PFSK-1 (cell line): Measurements from ENCODE around the gene ZNF384.

Experiments
- POLR2AphosphoS5 ChIP-seq: IDR thresholded peaks from 2 replicates; pipeline ENCODE4 v1.6.1; 2012; ENCODE audit warnings: low read depth, mild to moderate bottlenecking, control low read depth, low read length, moderate library complexity
- SIN3A ChIP-seq: IDR thresholded peaks from 2 replicates; pipeline ENCODE4 v1.6.1; 2012; ENCODE audit warnings: mild to moderate bottlenecking, low read length, moderate library complexity, borderline replicate concordance; ENCODE audit not compliant: insufficient read depth
- TAF1 ChIP-seq: IDR thresholded peaks from 2 replicates; pipeline ENCODE4 v1.6.1; 2012; ENCODE audit warnings: low read length, control low read depth, borderline replicate concordance; ENCODE audit not compliant: insufficient read depth

- TF ChIP-seq TAF1 = no peak; the same call in 1 of the 2 replicates
- TF ChIP-seq SIN3A = no peak; the same call in none of the 2 replicates
- TF ChIP-seq POLR2AphosphoS5 = peak; percentile 77
Observed at GRCh38 chr12:6688999-6689882, at the start of gene ZNF384.
